Hepatocyte (in vitro differentiated cells): Measurements from ENCODE around the gene GPR37L1. TPM values are rescaled to one million over a fixed set of nuclear protein-coding genes. Genes with fewer than 3 reads are reported as not detected.

Experiments
- DNase-seq: peaks from one replicate; pipeline ENCODE4 v3.0.0-alpha.2; 2016; ENCODE audit warnings: low spot score
- H2AFZ ChIP-seq: fragments of 200-600 bp; sonication (generic); 2 replicates; pipeline ENCODE4 v1.6.0; 2016; ENCODE audit warnings: antibody characterized with exemption, mild to moderate bottlenecking
- H3K27ac ChIP-seq: fragments of 200-600 bp; sonication (generic); 2 replicates; pipeline ENCODE4 v1.5.1; 2016; ENCODE audit warnings: mild to moderate bottlenecking
- H3K27me3 ChIP-seq: fragments of 200-600 bp; sonication (generic); 2 replicates; pipeline ENCODE4 v1.6.1; 2016
- H3K36me3 ChIP-seq: fragments of 200-600 bp; sonication (generic); replicated peaks from 2 replicates; pipeline ENCODE4 v1.5.1; 2016; ENCODE audit warnings: low read depth; ENCODE audit not compliant: insufficient read depth
- H3K4me1 ChIP-seq: fragments of 200-600 bp; sonication (generic); 2 replicates; pipeline ENCODE4 v1.5.1; 2016; ENCODE audit warnings: mild to moderate bottlenecking, moderate library complexity; ENCODE audit not compliant: insufficient read depth
- H3K4me2 ChIP-seq: fragments of 200-600 bp; sonication (generic); 2 replicates; pipeline ENCODE4 v1.6.0; 2016
- H3K4me3 ChIP-seq: fragments of 200-600 bp; sonication (generic); 2 replicates; pipeline ENCODE4 v1.5.1; 2016; ENCODE audit warnings: mild to moderate bottlenecking
- H3K79me2 ChIP-seq: fragments of 200-600 bp; sonication (generic); 2 replicates; pipeline ENCODE4 v1.6.0; 2017; ENCODE audit warnings: mild to moderate bottlenecking
- H3K9me2 ChIP-seq: fragments of 200-600 bp; sonication (generic); replicated peaks from 2 replicates; pipeline ENCODE4 v1.6.0; 2017; ENCODE audit warnings: mild to moderate bottlenecking; ENCODE audit not compliant: insufficient read depth
- H3K9me3 ChIP-seq: fragments of 200-600 bp; sonication (generic); 2 replicates; pipeline ENCODE4 v1.5.1; 2016; ENCODE audit warnings: low read depth, mild to moderate bottlenecking
- H4K20me1 ChIP-seq: fragments of 200-600 bp; sonication (generic); 2 replicates; pipeline ENCODE4 v1.6.0; 2016; ENCODE audit warnings: mild to moderate bottlenecking; ENCODE audit not compliant: insufficient read depth, poor library complexity, severe bottlenecking
- CTCF ChIP-seq: fragments of 200-600 bp; sonication (generic); IDR thresholded peaks from 2 replicates; pipeline ENCODE4 v1.5.1; 2016; ENCODE audit warnings: antibody characterized with exemption, mild to moderate bottlenecking; ENCODE audit not compliant: poor library complexity
- EZH2 ChIP-seq: fragments of 200-600 bp; sonication (generic); IDR thresholded peaks from 2 replicates; pipeline ENCODE4 v1.6.1; 2016; ENCODE audit warnings: antibody characterized with exemption, mild to moderate bottlenecking, borderline replicate concordance
- EZH2phosphoT487 ChIP-seq: fragments of 200-600 bp; sonication (generic); IDR thresholded peaks from one replicate; pipeline ENCODE4 v1.6.1; 2018; ENCODE audit warnings: antibody characterized with exemption, mild to moderate bottlenecking, low read depth, moderate library complexity; ENCODE audit not compliant: unreplicated experiment, severe bottlenecking
- WGBS: methylation state at CpG from one replicate; pipeline ENCODE4 v1.1.6; 2016; ENCODE audit warnings: low lambda C conversion rate; ENCODE audit errors: missing lambda C conversion rate; 5-methylcytosine and 5-hydroxymethylcytosine counted together
- polyA plus RNA-seq: library from polyadenylated mRNA; unstranded; fragments of >200 nt; fragmentation: Nextera tagmentation; extraction: Ambion mirVana; gene quantifications from 2 replicates; pipeline ENCODE4 v1.2.1, GENCODE V29; 2016
- total RNA-seq: library from RNA; depleted of rRNA; stranded (reverse); fragments of >200 nt; gene quantifications from 2 replicates; pipeline ENCODE4 v1.2.3, GENCODE V29; 2014

The GPR37L1 gene
- total and polyA plus RNA-seq, 2 experiments from 2014 or later, result 0.39 TPM; not detected in 1

GRCh38 chr1:202156590-202156989 lies 33.9 kb downstream of the GPR37L1 start:
- 71% methylated on average over 7 of the region's 8 CpGs for WGBS
- no peak overlapping the region for H3K4me2 ChIP-seq
- H3K27me3 ChIP-seq, result no peaks in the 10 kb centered on the region
- H3K27ac ChIP-seq, result no peak overlapping the region
- no peaks in the 10 kb centered on the region for H3K79me2 ChIP-seq
- no peak overlapping the region for H2AFZ ChIP-seq
- no peaks in the 10 kb centered on the region for H4K20me1 ChIP-seq
- no peaks in the 10 kb centered on the region for H3K36me3 ChIP-seq
- H3K9me2 ChIP-seq, result no peaks in the 10 kb centered on the region
- H3K4me1 ChIP-seq, result no peaks in the 10 kb centered on the region
- H3K9me3 ChIP-seq, result no peaks in the 10 kb centered on the region
- no peak for TF ChIP-seq CTCF
- no peak for TF ChIP-seq EZH2phosphoT487
- no peak for TF ChIP-seq EZH2
- no peak overlapping the region for H3K4me3 ChIP-seq
- no peak for DNase-seq

- Histone ChIP-seq H2AFZ (no peak overlapping the region), H3K9me3 (no peaks in the 10 kb centered on the region), H3K27ac (no peak overlapping the region), H4K20me1 (no peaks in the 10 kb centered on the region), H3K4me2 (no peak overlapping the region), H3K36me3 (no peaks in the 10 kb centered on the region), H3K9me2 (no peaks in the 10 kb centered on the region), H3K4me1 (no peaks in the 10 kb centered on the region), H3K79me2 (no peaks in the 10 kb centered on the region), H3K27me3 (no peaks in the 10 kb centered on the region), H3K4me3 (no peak overlapping the region)
- TF ChIP-seq EZH2phosphoT487 (no peak), EZH2 (no peak), CTCF (no peak)
- 93% methylated on average over 10 of the region's 10 CpGs for WGBS
- no peak for DNase-seq
Observed at GRCh38 chr1:202157945-202158344, 35.2 kb downstream of the GPR37L1 start.

GRCh38 chr1:202158810-202159533 lies 36.3 kb downstream of the GPR37L1 start:
- H3K9me2 ChIP-seq, result no peaks in the 10 kb centered on the region
- WGBS, result 97% methylated on average over 10 of the region's 10 CpGs
- TF ChIP-seq EZH2 (no peak), EZH2phosphoT487 (no peak), CTCF (no peak)
- no peaks in the 10 kb centered on the region for H3K79me2 ChIP-seq
- no peaks in the 10 kb centered on the region for H3K9me3 ChIP-seq
- no peak overlapping the region for H2AFZ ChIP-seq
- H3K27ac ChIP-seq, result no peak overlapping the region
- no peaks in the 10 kb centered on the region for H3K4me1 ChIP-seq
- no peak overlapping the region for H3K4me3 ChIP-seq
- no peaks in the 10 kb centered on the region for H3K27me3 ChIP-seq
- no peak for DNase-seq
- H3K4me2 ChIP-seq, result no peak overlapping the region
- H3K36me3 ChIP-seq, result no peaks in the 10 kb centered on the region
- H4K20me1 ChIP-seq, result no peaks in the 10 kb centered on the region
